Measurements from ENCODE around the gene NOL9.
A peak's percentile ranks its signal among the peaks of the same experiment; 100 is the strongest.

The NOL9 gene

DNA sequence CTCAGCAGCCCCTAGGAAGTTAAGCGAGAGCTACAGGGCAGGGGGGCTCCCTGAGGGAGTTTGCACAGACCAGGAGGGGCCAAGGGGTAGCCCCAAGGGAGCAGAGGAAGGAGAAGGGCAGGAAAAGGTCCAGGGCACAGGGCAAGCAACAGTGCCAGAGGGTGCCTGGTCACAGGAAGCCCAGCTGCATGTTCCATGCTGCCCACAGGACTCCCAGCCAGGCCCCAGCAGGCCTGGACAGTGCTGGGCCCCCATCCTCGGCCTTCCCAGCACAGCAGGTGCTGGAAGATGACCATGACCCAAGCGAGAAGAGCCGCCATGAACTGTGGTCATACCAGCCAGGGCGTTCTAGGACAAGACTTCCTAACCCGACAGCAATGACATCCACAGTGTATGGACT is 37.3 kb upstream of the NOL9 start:
- no peak overlapping the region for H3K4me3 ChIP-seq (ENCODE audit: low read length)
- DNase-seq (ENCODE audit: low read depth, low spot score) = no peak

DNA sequence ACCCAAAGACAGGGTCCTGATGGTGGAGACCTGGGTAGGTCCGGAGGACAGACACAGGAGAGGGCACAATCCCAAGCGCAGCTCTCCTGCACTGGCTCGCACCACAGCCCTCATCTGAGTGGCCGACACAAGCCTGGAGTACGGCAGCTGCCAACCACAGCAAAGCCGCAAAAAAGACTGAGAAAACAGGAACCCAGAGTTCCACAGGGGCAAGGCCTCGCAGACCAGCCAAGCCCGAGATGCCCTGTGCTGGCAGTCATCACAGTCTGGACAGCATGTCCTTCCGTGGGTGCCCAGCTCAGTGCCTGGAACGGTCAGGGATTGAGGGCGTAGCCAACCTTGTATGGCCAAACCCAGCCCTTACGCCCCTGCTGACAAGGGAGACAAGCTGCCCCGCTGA is 36.9 kb upstream of the NOL9 start:
- DNase-seq (ENCODE audit: low read depth, low spot score) = no peak
- H3K4me3 ChIP-seq (ENCODE audit: low read length) = no peak overlapping the region

DNA sequence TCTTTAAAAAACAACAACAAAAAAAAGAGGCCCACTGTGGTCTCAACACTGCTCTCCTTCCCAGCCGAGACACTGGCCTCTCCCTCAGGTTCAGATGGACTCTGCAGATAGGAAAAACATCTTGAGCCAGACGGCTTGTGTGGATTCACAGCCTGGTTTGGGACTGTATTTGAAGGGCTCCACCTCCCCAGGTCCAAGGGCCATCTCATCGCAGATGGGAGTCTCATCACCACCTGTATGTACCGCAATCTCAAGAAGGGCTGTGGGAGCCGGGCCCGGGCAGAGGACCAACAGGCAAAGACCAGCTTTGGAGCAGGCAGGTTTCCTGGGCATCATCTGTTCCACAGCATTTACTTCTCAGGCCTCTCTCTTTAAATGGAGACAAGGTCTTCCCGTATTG is 35.7 kb upstream of the NOL9 start:
- no peak overlapping the region for H3K4me3 ChIP-seq (ENCODE audit: low read length)
- DNase-seq (ENCODE audit: low read depth, low spot score) = no peak

DNA sequence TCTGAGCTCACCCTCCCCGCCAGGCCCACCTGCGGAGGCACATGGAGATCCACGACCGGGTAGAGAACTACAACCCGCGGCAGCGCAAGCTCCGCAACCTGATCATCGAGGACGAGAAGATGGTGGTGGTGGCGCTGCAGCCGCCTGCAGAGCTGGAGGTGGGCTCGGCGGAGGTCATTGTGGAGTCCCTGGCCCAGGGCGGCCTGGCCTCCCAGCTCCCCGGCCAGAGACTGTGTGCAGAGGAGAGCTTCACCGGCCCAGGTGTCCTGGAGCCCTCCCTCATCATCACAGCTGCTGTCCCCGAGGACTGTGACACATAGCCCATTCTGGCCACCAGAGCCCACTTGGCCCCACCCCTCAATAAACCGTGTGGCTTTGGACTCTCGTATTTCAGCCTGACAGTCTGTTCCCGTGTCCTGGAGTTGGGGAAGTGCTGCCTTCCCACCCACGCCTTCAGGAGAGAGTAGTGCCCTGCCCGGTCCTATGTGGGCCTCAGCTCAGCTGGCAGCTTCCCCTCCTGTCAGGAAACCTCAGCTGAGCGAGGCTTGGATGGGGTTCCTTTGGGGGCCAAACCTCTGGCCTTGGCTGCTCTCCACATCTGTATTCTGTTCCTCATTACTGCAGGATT is 34.7 kb upstream of the NOL9 start:
- H3K4me3 ChIP-seq (ENCODE audit: low read length) = no peak overlapping the region
- DNase-seq (ENCODE audit: low read depth, low spot score) = no peak

DNA sequence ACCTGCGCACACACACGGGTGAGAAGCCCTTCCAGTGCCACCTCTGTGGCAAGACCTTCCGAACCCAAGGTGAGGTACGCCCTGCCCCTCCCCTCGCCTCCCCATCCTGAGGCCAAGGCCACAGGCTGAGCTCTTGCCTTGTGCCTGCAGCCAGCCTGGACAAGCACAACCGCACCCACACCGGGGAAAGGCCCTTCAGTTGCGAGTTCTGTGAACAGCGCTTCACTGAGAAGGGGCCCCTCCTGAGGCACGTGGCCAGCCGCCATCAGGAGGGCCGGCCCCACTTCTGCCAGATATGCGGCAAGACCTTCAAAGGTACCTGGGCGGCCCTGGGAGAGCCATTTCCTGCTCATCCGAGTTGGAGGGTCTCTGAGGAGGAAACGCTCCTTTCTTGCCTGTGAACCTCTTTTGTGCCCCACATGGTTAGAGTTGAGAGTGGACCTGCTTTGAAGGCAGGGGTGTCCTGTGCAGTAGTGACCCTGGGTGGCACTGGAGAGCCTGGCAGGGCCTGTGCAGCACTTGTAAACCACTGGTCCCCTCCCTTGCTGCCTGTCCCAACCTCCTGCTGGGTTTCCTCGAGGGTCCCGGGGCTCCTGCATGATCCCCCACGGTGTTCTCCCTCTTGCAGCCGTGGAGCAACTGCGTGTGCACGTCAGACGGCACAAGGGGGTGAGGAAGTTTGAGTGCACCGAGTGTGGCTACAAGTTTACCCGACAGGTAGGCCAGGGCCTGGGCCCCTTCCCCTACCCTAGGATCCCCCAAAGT is 34.0 kb upstream of the NOL9 start:
- H3K4me3 ChIP-seq (ENCODE audit: low read length) = no peak overlapping the region
- no peak for DNase-seq (ENCODE audit: low read depth, low spot score)

DNA sequence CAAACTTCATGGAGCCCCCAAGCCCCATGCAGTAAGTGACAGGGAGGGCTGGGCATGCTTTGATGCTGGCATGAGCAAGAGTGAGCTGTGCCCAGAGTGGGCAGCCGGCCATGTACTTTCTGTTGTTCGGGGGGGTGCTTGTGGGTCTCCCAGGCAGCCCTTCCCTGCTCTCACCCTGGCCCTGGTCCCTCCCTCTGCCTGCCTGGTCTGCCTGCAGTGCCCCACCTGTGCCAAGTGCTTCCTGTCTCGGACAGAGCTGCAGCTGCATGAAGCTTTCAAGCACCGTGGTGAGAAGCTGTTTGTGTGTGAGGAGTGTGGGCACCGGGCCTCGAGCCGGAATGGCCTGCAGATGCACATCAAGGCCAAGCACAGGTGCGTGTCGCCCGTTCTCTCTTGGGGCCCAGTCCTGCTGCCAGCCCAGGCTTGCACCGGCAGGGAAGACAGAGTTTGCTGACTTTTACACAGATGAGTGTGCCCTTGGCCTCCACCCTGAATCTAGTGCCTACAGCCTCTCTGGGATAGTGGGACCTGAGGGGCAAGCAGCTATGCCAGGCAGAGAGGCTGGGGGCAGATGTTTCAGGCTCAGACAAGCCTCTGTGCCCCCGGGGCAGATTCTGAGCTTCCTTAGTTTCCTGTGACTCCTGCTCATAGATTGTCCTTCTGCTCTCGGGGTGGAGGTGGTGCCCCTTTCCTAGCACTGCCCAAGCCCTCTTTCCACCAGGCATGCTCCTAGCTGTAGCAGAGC is 33.1 kb upstream of the NOL9 start:
- no peak for DNase-seq (ENCODE audit: low read depth, low spot score)
- H3K4me3 ChIP-seq (ENCODE audit: low read length) = no peak overlapping the region

DNA sequence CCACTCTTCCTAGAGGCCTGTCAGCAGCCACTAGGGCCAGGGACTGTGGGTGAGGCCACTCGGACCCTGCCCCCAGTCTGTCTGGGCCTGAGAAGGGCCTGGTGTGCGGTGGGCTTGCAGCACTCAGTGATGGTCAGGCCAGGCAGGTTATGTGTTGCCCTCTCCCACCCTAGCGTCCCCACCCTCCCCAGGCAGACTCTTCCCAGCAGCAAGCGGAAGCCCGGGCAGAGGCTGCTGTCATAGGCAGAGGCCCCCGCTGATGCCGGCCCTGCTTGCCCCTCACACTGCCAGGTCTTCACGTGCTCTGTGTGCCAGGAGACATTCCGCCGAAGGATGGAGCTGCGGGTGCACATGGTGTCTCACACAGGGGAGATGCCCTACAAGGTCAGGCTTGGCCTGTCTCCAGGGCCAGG is 32.1 kb upstream of the NOL9 start:
- DNase-seq (ENCODE audit: low read depth, low spot score) = no peak
- no peak overlapping the region for H3K4me3 ChIP-seq (ENCODE audit: low read length)

DNA sequence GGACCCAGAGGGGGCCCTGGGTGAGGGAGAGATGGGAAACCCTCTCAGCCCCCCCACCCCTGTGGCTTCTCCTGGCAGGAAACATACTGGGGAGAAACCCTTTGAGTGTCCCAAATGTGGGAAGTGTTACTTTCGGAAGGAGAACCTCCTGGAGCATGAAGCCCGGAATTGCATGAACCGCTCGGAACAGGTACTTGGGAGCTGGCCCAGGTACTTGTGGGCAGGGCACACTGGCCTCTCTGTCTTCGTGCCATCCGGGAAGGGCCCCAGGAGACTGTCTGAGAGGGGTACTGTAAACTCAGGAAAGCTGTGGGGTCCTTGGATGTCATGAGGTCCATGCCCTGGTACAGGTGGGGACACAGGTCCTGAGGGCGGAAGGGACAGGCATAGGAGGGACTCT is 31.5 kb upstream of the NOL9 start:
- no peak overlapping the region for H3K4me3 ChIP-seq (ENCODE audit: low read length)
- no peak for DNase-seq (ENCODE audit: low read depth, low spot score)

DNA sequence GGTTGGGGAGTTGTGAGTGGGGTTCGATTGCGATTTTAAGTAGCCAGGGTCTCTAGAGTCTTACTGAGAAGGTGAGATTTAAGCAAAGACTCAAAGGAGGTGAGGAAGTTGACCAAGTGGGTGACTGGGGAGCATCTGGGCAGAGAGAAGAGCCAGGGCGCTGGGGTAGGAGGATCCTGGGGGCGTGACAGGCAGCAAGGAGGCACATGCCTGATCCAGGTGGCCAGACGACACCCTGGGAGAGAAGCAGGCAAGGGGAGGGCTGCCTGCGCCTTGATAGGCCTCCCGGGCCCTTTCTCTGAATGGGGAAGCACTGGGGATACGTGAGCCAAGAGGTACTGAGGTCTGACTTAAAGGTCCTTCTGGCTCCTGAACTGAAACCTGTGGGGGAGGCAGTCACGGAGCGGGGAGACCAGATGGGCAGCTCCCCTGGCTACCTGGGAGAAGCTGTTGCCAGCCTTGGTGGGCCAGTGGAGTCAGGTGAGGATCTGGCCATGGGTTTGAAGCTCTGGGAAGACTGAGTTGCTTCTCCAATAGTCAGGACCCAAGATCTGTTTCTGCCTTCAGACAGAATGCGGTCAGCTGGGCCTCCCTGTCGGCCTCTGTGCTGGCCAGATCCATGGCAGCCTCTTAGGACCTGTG is 30.9 kb upstream of the NOL9 start:
- no peak for DNase-seq (ENCODE audit: low read depth, low spot score)
- H3K4me3 ChIP-seq (ENCODE audit: low read length) = no peak overlapping the region

DNA sequence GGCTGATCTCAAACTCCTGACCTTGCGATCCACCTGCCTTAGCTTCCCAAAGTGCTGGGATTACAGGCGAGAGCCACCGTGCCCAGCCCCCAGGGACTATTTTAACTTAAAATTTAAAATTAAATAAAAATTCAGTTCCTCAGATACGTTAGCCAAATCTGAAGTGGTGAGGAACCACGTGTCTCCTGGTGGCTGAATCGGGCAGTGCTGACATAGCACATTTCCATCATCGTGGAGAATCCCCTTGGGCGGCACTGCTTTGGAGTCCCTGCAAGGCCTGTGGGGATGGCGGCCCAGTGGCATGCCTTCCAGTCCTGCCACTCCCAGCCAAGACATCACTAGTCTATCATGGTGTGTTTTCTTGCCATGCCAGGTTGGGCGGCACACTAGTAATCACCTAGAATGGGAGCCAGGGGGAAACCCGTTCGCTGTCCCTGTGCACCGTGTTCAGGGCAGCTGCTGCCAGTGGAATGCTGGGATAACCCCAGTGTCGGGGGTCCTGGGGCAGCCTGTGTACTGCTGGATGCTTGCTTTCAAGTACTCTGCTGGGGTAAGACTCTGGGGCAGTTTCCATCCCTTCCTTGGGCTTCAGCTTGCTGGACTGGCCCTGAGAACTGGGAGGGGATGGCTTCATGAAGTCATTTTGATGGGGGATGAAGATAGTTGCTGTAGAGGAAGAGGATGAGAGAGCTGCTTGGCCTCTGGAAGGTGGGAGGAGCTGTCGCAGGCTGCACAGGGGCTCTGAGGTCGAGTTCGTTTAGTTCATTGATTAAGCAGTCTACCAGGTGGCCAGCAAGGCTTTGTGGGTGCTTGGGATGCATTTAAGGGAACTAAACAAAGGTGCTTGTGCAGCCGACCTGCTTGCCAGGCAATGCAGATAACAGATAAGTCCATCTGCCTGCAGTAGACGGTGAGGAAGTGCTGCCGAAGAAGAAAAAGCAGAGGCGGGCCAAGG is 30.1 kb upstream of the NOL9 start:
- no peak for DNase-seq (ENCODE audit: low read depth, low spot score)
- no peak overlapping the region for H3K4me3 ChIP-seq (ENCODE audit: low read length)

DNA sequence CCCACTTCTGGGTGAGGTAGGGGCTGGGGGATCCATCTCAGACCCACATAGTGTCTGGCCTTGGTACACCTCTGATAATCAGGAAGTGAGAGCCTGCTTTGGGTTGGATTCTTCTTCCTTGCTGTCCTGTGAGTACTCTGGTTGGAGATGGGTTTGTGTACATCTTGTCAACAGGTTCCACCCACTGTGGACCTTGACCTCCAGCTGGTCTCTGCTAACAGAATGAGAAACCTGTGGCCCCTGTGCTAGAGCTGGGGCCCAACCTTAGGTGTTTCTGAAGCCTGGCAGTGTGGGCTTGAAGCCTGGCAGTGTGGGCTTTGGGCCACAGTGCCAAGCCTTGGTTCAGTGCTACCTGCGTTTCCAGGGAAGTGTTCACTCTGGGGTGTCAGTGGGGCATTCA is 28.1 kb upstream of the NOL9 start:
- H3K4me3 ChIP-seq (ENCODE audit: low read length) = no peak overlapping the region
- DNase-seq (ENCODE audit: low read depth, low spot score) = no peak

DNA sequence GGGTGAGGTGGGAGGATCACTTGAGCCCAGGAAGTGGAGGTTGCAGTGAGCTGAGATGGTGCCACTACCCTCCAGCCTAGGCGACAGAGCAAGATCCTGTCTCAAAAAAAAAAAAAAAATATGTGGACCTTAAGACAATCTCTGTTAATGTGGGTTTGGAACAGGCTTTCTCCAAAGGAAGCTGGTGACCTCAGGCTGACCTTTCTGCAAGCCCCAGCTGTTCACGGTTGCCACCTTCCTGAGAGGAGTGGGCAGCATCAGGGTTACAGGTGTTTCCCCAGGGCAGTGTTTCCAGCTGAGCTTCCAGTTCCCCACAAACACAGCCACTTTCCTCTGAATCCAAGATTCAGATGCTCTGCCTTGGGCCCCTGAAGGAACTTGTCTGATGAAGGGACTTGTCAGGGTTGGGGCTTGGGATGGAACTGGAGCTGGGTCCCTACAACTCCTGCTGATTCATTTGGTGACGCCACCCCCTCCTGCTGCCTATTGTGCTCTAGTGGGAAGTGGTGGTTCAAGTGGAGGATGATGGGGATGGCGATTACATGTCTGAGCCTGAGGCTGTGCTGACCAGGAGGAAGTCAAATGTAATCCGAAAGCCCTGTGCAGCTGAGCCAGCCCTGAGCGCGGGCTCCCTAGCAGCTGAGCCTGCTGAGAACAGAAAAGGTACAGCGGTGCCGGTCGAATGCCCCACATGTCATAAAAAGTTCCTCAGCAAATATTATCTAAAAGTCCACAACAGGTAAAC is 27.4 kb upstream of the NOL9 start:
- H3K4me3 ChIP-seq (ENCODE audit: low read length) = no peak overlapping the region
- DNase-seq (ENCODE audit: low read depth, low spot score) = no peak

DNA sequence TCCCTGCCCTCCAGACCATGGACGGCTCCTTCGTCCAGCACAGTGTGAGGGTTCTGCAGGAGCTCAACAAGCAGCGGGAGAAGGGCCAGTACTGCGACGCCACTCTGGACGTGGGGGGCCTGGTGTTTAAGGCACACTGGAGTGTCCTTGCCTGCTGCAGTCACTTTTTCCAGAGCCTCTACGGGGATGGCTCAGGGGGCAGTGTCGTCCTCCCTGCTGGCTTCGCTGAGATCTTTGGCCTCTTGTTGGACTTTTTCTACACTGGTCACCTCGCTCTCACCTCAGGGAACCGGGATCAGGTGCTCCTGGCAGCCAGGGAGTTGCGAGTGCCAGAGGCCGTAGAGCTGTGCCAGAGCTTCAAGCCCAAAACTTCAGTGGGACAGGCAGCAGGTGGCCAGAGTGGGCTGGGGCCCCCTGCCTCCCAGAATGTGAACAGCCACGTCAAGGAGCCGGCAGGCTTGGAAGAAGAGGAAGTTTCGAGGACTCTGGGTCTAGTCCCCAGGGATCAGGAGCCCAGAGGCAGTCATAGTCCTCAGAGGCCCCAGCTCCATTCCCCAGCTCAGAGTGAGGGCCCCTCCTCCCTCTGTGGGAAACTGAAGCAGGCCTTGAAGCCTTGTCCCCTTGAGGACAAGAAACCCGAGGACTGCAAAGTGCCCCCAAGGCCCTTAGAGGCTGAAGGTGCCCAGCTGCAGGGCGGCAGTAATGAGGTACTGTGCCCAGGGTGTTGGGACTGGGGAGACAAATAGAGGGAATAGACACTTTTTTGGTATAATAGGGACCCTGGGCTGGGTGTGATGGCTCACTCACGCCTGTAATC is 26.5 kb upstream of the NOL9 start:
- peak overlapping the region; percentile 81 for H3K4me3 ChIP-seq (ENCODE audit: low read length)
- no peak for DNase-seq (ENCODE audit: low read depth, low spot score)

DNA sequence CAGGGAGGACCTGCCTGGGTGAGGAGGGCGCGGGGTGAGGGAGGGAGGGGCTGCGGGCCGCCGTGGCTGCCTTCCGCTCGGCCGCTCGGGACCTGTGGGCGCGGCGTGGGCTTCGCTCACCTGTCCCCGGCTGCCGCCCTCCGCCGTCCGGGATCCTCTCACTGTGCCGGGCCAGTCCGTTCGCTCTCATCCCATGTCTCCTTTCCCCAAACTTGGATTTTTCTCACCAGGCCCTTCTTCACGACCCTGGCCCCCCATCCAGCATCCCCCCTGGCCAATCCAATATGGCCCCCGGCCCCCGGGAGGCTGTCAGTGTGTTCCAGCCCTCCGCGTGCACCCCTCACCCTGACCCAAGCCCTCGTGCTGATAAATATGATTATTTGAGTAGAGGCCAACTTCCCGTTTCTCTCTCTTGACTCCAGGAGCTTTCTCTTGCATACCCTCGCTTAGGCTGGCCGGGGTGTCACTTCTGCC is 25.8 kb upstream of the NOL9 start:
- peak overlapping the region; percentile 81 for H3K4me3 ChIP-seq (ENCODE audit: low read length)
- DNase-seq (ENCODE audit: low read depth, low spot score) = no peak

DNA sequence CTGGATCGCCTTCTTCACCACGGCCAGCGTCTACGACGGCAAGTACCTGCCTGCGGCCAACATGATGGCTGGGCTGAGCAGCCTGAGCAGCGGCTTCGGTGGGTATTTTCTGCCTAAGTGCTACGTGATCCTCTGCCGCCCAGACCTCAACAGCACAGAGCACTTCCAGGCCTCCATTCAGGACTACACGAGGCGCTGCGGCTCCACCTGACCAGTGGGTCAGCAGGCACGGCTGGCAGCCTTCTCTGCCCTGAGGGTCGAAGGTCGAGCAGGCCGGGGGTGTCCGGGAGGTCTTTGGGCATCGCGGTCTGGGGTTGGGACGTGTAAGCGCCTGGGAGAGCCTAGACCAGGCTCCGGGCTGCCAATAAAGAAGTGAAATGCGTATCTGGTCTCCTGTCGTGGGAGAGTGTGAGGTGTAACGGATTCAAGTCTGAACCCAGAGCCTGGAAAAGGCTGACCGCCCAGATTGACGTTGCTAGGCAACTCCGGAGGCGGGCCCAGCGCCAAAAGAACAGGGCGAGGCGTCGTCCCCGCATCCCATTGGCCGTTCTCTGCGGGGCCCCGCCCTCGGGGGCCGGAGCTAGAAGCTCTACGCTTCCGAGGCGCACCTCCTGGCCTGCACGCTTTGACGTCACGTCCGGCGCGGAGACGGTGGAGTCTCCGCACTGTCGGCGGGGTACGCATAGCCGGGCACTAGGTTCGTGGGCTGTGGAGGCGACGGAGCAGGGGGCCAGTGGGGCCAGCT is 25.2 kb upstream of the NOL9 start, which contains the start of gene ZBTB48:
Gene ZBTB48 (plus strand): TSS at position 621 of the 745 bp plus-strand sequence. CDS start 616 bp downstream, outside the sequence.
- DNase-seq (ENCODE audit: low read depth, low spot score) = peak; percentile 91
- peak within 1 kb of the TSS; percentile 81 for H3K4me3 ChIP-seq (ENCODE audit: low read length)

DNA sequence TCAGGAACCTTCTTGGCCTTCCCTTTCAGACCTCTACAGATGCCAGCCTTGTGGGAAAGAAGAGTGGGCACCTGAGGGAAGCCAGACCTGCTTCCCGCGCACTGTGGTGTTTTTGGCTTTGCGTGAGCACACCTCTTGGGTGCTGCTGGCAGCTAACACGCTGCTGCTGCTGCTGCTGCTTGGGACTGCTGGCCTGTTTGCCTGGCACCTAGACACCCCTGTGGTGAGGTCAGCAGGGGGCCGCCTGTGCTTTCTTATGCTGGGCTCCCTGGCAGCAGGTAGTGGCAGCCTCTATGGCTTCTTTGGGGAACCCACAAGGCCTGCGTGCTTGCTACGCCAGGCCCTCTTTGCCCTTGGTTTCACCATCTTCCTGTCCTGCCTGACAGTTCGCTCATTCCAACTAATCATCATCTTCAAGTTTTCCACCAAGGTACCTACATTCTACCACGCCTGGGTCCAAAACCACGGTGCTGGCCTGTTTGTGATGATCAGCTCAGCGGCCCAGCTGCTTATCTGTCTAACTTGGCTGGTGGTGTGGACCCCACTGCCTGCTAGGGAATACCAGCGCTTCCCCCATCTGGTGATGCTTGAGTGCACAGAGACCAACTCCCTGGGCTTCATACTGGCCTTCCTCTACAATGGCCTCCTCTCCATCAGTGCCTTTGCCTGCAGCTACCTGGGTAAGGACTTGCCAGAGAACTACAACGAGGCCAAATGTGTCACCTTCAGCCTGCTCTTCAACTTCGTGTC is 24.5 kb upstream of the NOL9 start:
- no peak for DNase-seq (ENCODE audit: low read depth, low spot score)
- H3K4me3 ChIP-seq (ENCODE audit: low read length) = 0 out of 2 replicates have a peak overlapping the region, but pooled peaks have one; percentile 81
